Subcutaneous abdominal adipose tissue (tissue), 5 donors: ENCODE data around the gene GSTO2.
A peak's percentile ranks its signal among the peaks of the same experiment; 100 is the strongest.

Experiments
- H3K27ac ChIP-seq: one replicate; pipeline ENCODE4 v1.7.0; 2013; ENCODE audit warnings: low read depth, mild to moderate bottlenecking, inconsistent platforms, low read length, moderate library complexity
- H3K27me3 ChIP-seq, 5 donors: one replicate each; pipeline ENCODE4 v1.7.0; 2013; ENCODE audit warnings: low read length in 5 of 5, inconsistent platforms in 1 of 5; ENCODE audit not compliant: control insufficient read depth in 5 of 5, insufficient read depth in 4 of 5
- H3K36me3 ChIP-seq, 5 donors: one replicate each; pipeline ENCODE4 v1.7.0; 2013; ENCODE audit warnings: low read length in 5 of 5; ENCODE audit not compliant: control insufficient read depth in 5 of 5, insufficient read depth in 5 of 5
- H3K4me1 ChIP-seq, 5 donors: one replicate each; pipeline ENCODE4 v1.7.0; 2013; ENCODE audit warnings: low read length in 5 of 5, mild to moderate bottlenecking in 3 of 5, moderate library complexity in 1 of 5; ENCODE audit not compliant: control insufficient read depth in 5 of 5, insufficient read depth in 5 of 5
- H3K4me3 ChIP-seq, 5 donors: one replicate each; pipeline ENCODE4 v1.7.0; 2013; ENCODE audit warnings: low read length in 5 of 5, low read depth in 1 of 5
- H3K9ac ChIP-seq, 5 donors: one replicate each; pipeline ENCODE4 v1.7.0; 2013; ENCODE audit warnings: low read length in 5 of 5, mild to moderate bottlenecking in 4 of 5, moderate library complexity in 3 of 5
- H3K9me3 ChIP-seq, 5 donors: one replicate each; pipeline ENCODE4 v1.7.0; 2013; ENCODE audit warnings: low read length in 5 of 5; ENCODE audit not compliant: control insufficient read depth in 5 of 5
- donor health status: healthy.
- donor health status: healthy.
- donor health status: healthy.
- donor health status: healthy.
- donor health status: healthy.

Gene GSTO2

GRCh38 chr10:104259999-104260774, 8.8 kb upstream of the GSTO2 start:
- H3K9ac ChIP-seq = peak overlapping the region in 2 of 5 donors; percentile 1 to 56
- no peaks in the 10 kb centered on the region for H3K9me3 ChIP-seq
- peaks cover 30 to 53% (median 47%) of the 10 kb centered on the region in 5 donors for H3K36me3 ChIP-seq
- H3K27me3 ChIP-seq = no peaks in the 10 kb centered on the region
- H3K4me3 ChIP-seq = no peak overlapping the region
- peaks cover 0 to 30% (median 26%) of the 10 kb centered on the region in 5 donors for H3K4me1 ChIP-seq
- H3K27ac ChIP-seq = no peak overlapping the region

- H3K4me1 ChIP-seq = peaks cover 0 to 27% (median 21%) of the 10 kb centered on the region in 5 donors
- no peaks in the 10 kb centered on the region for H3K9me3 ChIP-seq
- peaks cover 36 to 59% (median 50%) of the 10 kb centered on the region in 5 donors for H3K36me3 ChIP-seq
- no peaks in the 10 kb centered on the region for H3K27me3 ChIP-seq
- H3K9ac ChIP-seq = peak overlapping the region in 1 of 5 donors; percentile 1
- peak overlapping the region; percentile 22 for H3K27ac ChIP-seq
- H3K4me3 ChIP-seq = no peak overlapping the region
Observed at GRCh38 chr10:104260775-104261115, 8.2 kb upstream of the GSTO2 start.

DNA sequence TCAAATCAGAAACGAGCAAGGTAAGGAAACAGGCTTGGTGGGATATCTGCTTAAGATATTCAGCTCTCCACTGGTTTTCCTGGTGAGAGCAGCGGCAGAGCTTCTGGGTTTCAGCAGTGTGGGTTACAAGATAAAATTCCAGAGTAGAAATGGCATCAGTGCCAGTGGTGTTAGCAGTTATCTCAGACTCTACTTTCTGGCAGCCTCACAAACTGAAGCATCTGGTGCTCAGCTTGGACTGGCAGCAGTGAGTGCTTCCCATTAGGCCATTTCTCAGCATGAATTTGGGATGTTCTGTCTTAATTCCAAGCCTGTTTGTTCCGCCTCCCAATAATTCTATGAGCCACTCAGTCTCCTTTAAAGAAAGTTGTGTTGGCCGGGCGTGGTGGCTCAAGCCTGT, 6.9 kb upstream of the GSTO2 start:
- Histone ChIP-seq H3K36me3 (peaks cover 41 to 71% (median 57%) of the 10 kb centered on the region in 5 donors), H3K9ac (no peak overlapping the region), H3K4me1 (peaks cover 0 to 13% (median 11%) of the 10 kb centered on the region in 5 donors), H3K27me3 (no peaks in the 10 kb centered on the region), H3K9me3 (no peaks in the 10 kb centered on the region), H3K4me3 (no peak overlapping the region), H3K27ac (no peak overlapping the region)

DNA sequence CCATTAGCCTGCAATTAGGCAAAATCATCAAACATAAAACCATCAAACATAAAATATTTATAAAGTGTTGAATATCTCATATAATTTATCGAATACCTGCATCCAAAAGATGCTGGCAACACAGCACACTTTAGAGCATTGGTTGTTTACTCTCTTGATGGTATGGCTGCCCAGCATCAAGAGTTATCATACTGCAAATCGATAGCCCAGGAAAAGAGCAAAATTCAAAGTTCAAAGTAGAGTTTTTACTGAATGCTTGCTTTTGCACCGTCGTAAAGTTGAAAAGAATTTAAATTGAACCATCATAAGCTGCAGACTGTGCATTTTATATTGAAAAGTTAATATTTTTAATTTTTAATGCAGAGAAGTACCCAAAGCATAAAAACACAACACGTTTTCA, 4.2 kb upstream of the GSTO2 start:
- no peaks in the 10 kb centered on the region for H3K9me3 ChIP-seq
- no peaks in the 10 kb centered on the region for H3K27me3 ChIP-seq
- H3K36me3 ChIP-seq = peaks cover 36 to 61% (median 45%) of the 10 kb centered on the region in 5 donors
- no peak overlapping the region for H3K9ac ChIP-seq
- no peak overlapping the region for H3K4me3 ChIP-seq
- H3K27ac ChIP-seq = no peak overlapping the region
- H3K4me1 ChIP-seq = peaks cover 0 to 25% (median 23%) of the 10 kb centered on the region in 5 donors

- Histone ChIP-seq H3K36me3 (peaks cover 19 to 32% (median 24%) of the 10 kb centered on the region in 5 donors), H3K9ac (peak overlapping the region in 4 of 5 donors; percentile 59 to 94 (median 86))
Observed at GRCh38 chr10:104267721-104268404, 1.1 kb upstream of the GSTO2 start.

GRCh38 chr10:104268405-104268712, 625 bp upstream of the GSTO2 start:
- peaks cover 0 to 16% (median 14%) of the 10 kb centered on the region in 5 donors for H3K4me1 ChIP-seq
- peak overlapping the region; percentile 87 to 95 (median 90) for H3K4me3 ChIP-seq
- peak overlapping the region; percentile 59 to 94 (median 87) for H3K9ac ChIP-seq
- H3K27ac ChIP-seq = peak overlapping the region; percentile 88
- H3K27me3 ChIP-seq = no peaks in the 10 kb centered on the region
- no peaks in the 10 kb centered on the region for H3K9me3 ChIP-seq
- peaks cover 16 to 31% (median 19%) of the 10 kb centered on the region in 5 donors for H3K36me3 ChIP-seq

More at GRCh38 chr10:104267721-104268404, 1.1 kb upstream of the GSTO2 start:
- Histone ChIP-seq H3K4me3 (peak overlapping the region; percentile 87 to 95 (median 90)), H3K27ac (peak overlapping the region; percentile 88), H3K27me3 (no peaks in the 10 kb centered on the region), H3K4me1 (peaks cover 0 to 16% (median 14%) of the 10 kb centered on the region in 5 donors), H3K9me3 (no peaks in the 10 kb centered on the region)

DNA sequence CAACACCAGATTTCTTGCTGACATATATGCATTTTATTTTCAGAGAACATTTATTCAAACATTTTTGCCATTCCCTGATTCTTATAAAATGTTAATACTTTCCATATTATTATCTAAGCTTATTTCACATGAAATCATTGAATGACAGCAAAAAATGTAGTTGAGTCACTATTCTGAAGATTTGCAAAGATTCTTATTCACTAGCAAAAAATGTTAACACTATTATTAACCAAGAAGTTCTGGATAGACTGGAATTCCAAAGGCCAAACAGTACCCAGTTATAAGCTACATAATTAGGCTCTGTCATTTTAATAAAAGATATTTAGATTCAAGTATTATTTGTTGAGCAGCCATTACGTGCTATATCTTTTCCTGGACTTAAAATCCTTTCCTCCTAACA, 4.3 kb downstream of the GSTO2 start:
- H3K27me3 ChIP-seq = peaks cover 0 to 20% (median 11%) of the 10 kb centered on the region in 5 donors
- no peak overlapping the region for H3K27ac ChIP-seq
- no peaks in the 10 kb centered on the region for H3K9me3 ChIP-seq
- H3K4me3 ChIP-seq = no peak overlapping the region
- H3K36me3 ChIP-seq = no peaks in the 10 kb centered on the region
- H3K9ac ChIP-seq = no peak overlapping the region
- peaks cover 0 to 17% (median 13%) of the 10 kb centered on the region in 5 donors for H3K4me1 ChIP-seq

- no peak overlapping the region for H3K4me3 ChIP-seq
- peaks cover 0 to 14% (median 10%) of the 10 kb centered on the region in 5 donors for H3K4me1 ChIP-seq
- H3K9me3 ChIP-seq = no peaks in the 10 kb centered on the region
- no peak overlapping the region for H3K9ac ChIP-seq
- H3K36me3 ChIP-seq = no peaks in the 10 kb centered on the region
- H3K27ac ChIP-seq = no peak overlapping the region
- H3K27me3 ChIP-seq = peaks cover 0 to 20% (median 11%) of the 10 kb centered on the region in 5 donors
Observed at GRCh38 chr10:104273899-104274575, 5.1 kb downstream of the GSTO2 start.

DNA sequence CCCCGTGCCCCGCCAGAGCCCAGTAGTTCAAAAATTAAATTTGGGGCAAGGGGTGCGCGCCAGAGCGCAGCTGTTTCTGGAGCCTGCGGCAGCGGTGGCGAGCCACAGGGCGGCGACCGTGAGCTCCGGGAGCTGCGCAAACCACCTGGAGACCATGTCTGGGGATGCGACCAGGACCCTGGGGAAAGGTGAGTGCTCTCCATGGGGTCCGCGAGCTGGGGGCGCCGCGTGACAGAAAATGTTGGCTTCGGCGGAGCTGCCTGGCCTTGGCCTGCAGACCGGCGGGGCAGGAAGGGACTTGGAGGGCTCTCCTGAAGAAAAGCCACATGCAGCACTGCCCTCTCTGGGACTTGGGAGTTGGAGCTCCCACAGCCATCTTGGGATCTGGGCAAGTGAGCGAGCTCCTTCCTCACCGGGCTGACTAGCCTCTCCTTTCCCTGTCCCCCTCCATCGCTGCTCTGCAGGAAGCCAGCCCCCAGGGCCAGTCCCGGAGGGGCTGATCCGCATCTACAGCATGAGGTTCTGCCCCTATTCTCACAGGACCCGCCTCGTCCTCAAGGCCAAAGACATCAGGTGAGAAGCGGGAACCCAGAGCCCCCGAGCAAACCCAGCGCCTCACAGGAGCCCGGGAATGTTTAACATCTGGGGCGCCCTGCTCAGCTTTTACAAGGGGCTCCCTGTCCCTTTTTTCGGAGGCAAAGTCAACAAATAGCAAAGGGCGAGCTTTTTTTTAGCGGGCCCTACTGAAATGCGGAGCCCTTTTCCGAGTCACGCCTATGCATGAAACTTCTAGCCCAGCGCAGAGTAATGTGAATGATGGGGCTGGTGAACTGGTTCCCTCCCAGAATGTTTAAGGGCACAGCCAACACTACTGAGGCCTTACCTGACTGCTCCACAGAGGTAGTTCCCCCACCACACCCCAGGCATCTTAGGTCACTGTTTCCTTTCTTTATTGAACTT, 6.1 kb downstream of the GSTO2 start:
- Histone ChIP-seq H3K9me3 (no peaks in the 10 kb centered on the region), H3K36me3 (no peaks in the 10 kb centered on the region), H3K27ac (no peak overlapping the region), H3K9ac (no peak overlapping the region), H3K27me3 (peaks cover 0 to 20% (median 11%) of the 10 kb centered on the region in 5 donors), H3K4me3 (peak overlapping the region in 1 of 5 donors; percentile 2), H3K4me1 (peaks cover 0 to 8% (median 6%) of the 10 kb centered on the region in 5 donors)
